GM12878 (cell line): ENCODE measurements around the gene CFAP54. TPM values are rescaled to one million over a fixed set of nuclear protein-coding genes. Genes with fewer than 3 reads are reported as not detected.

Experiments
- ATAC-seq: fragments of 200-7000 bp; cut with Tn5 transposase; 3 replicates; pipeline ENCODE4 v1.9.1; 2020; ENCODE audit warnings: mild to moderate bottlenecking, moderate library complexity
- BruUV-seq: library from RNA; stranded (reverse); fragments of 400-500 nt; replicated peaks from 2 replicates; lab custom pipeline; 2021; lab: Mats Ljungman, UMichigan
- CTCF ChIA-PET: fragments of 300-600 bp; sonication (Branson Sonifier 250); formaldehyde crosslinking; extraction: SDS; loops from one replicate; lab custom pipeline; 2021; ENCODE audit warnings: inconsistent platforms; lab: Yijun Ruan, JAX
- POLR2A ChIA-PET: fragments of 350-600 bp; formaldehyde crosslinking; extraction: SDS; loops from one replicate; lab custom pipeline; 2021; ENCODE audit warnings: inconsistent platforms; lab: Charles Lee
- RAD21 ChIA-PET: fragments of 300-600 bp; sonication (Branson Sonifier 250); formaldehyde crosslinking; loops from one replicate; lab custom pipeline; 2023; ENCODE audit warnings: antibody characterized with exemption; ENCODE audit not compliant: unreplicated experiment; lab: Charles Lee
- SMC1A ChIA-PET: fragments of 300-600 bp; sonication (Branson Sonifier 250); formaldehyde crosslinking; loops from one replicate; lab custom pipeline; 2023; ENCODE audit not compliant: unreplicated experiment, uncharacterized antibody; lab: Charles Lee
- DNase-seq: peaks from one replicate; pipeline ENCODE4 v3.0.0-alpha.2; 2011; ENCODE audit warnings: low read depth, low spot score
- FAIRE-seq: peaks from 3 replicates; lab custom pipeline; 2011; peaks lifted over from hg19 to GRCh38; lab: Jason Lieb, UNC
- H2AFZ ChIP-seq: 2 replicates; pipeline ENCODE4 v1.6.0; 2011; ENCODE audit warnings: low read depth, low read length, control low read depth; ENCODE audit not compliant: control insufficient read depth
- H3K27ac ChIP-seq: 2 replicates; pipeline ENCODE4 v1.5.1; 2011; ENCODE audit warnings: control low read depth; ENCODE audit not compliant: control insufficient read depth, insufficient read depth
- H3K27me3 ChIP-seq, 2 experiments: replicated peaks in 1 of 2; 2 replicates each; pipeline versions ENCODE4 v1.6.0 to v1.6.1; 2011; ENCODE audit warnings: low read length in 1 of 2; ENCODE audit not compliant: control insufficient read depth in 2 of 2, insufficient read depth in 2 of 2
- H3K36me3 ChIP-seq, 2 experiments: 2 replicates each; pipeline ENCODE4 v1.5.1; 2011; ENCODE audit warnings: low read length in 1 of 2; ENCODE audit not compliant: control insufficient read depth in 2 of 2, insufficient read depth in 2 of 2
- H3K4me1 ChIP-seq: 2 replicates; pipeline ENCODE4 v1.6.1; 2011; ENCODE audit warnings: mild to moderate bottlenecking, low read length, moderate library complexity, mixed read lengths; ENCODE audit not compliant: control insufficient read depth, insufficient read depth
- H3K4me2 ChIP-seq: 2 replicates; pipeline ENCODE4 v1.6.0; 2011; ENCODE audit warnings: control low read depth; ENCODE audit not compliant: control insufficient read depth, insufficient read depth
- H3K4me3 ChIP-seq: fragments of 200-600 bp; sonication (generic); 2 replicates; pipeline ENCODE4 v1.5.1; 2016
- H3K79me2 ChIP-seq: 2 replicates; pipeline ENCODE4 v1.6.0; 2011; ENCODE audit warnings: low read length; ENCODE audit not compliant: control insufficient read depth, insufficient read depth
- H3K9ac ChIP-seq: 2 replicates; pipeline ENCODE4 v1.8.0; 2011; ENCODE audit warnings: low read length, control low read depth, mixed read lengths; ENCODE audit not compliant: control insufficient read depth, insufficient read depth
- H3K9me3 ChIP-seq: replicated peaks from 3 replicates; pipeline ENCODE4 v1.5.1; 2011; ENCODE audit warnings: mild to moderate bottlenecking, low read length; ENCODE audit not compliant: control insufficient read depth, insufficient read depth
- H4K20me1 ChIP-seq: 2 replicates; pipeline ENCODE4 v1.6.0; 2011; ENCODE audit not compliant: control insufficient read depth, insufficient read depth
- FOS ChIP-seq: IDR thresholded peaks from 3 replicates; pipeline ENCODE4 v1.6.1; 2011; ENCODE audit warnings: borderline replicate concordance; ENCODE audit not compliant: insufficient read length; ENCODE audit errors: extremely low read depth
- HCFC1 ChIP-seq: fragments of 150-350 bp; IDR thresholded peaks from 2 replicates; pipeline ENCODE4 v1.6.1; 2014; ENCODE audit warnings: low read length
- SREBF2 ChIP-seq: IDR thresholded peaks from 2 replicates; pipeline ENCODE4 v1.6.1; 2012; ENCODE audit warnings: mild to moderate bottlenecking, low read length
- TCF12 ChIP-seq: IDR thresholded peaks from 2 replicates; pipeline ENCODE4 v1.6.1; 2011; ENCODE audit warnings: low read depth, mild to moderate bottlenecking, low read length
- TCF7 ChIP-seq: IDR thresholded peaks from 2 replicates; pipeline ENCODE4 v1.6.1; 2014; ENCODE audit warnings: antibody characterized with exemption, borderline replicate concordance
- whole genome bisulfite sequencing: methylation state at CpG from one replicate; pipeline ENCODE4 v1.1.6; 2016; ENCODE audit warnings: low lambda C conversion rate; ENCODE audit not compliant: insufficient replicate concordance, insufficient coverage; ENCODE audit errors: missing lambda C conversion rate; 5-methylcytosine and 5-hydroxymethylcytosine counted together
- in situ Hi-C: fragments of 300-500 bp; cut with MboI; formaldehyde crosslinking; loops from 9 replicates; pipeline ENCODE4 v1.14.3; 2018; ENCODE audit warnings: mixed read lengths
- intact Hi-C: fragments of 100-400 bp; cut with micrococcal nuclease; formaldehyde crosslinking; loops from one replicate; pipeline ENCODE4 v1.14.2; 2022; ENCODE audit not compliant: unreplicated experiment
- polyA plus RNA-seq, 11 experiments: library from polyadenylated mRNA; depleted of rRNA in 4 of 11; unstranded in 6 of 11; stranded (reverse) in 5 of 11; fragments of >200 nt; fragmentation: Nextera tagmentation in 4 of 11; fragmentation: Illumina TruSeq in 1 of 11; extraction: Ambion mirVana in 4 of 11; extraction: Trizol in 1 of 11; gene quantifications; 1 replicate in 1 of 11; 2 replicates in 10 of 11; pipeline versions ENCODE4 v1.2.1 to v1.2.3, GENCODE V29; 2011 to 2016; ENCODE audit warnings: inconsistent platforms in 2 of 11, missing spikeins in 2 of 11, low read depth in 1 of 11
- total RNA-seq, 4 experiments: library from RNA; depleted of rRNA in 3 of 4; stranded (reverse); fragments of >200 nt in 3 of 4; fragmentation: Illumina TruSeq in 1 of 4; extraction: Trizol in 1 of 4; gene quantifications; 2 replicates each; pipeline versions ENCODE4 v1.2.1 to v1.2.3, GENCODE V29; 2013 to 2021
- TF ChIP-seq, protein P1 (sequence below): IDR thresholded peaks from 2 replicates; pipeline ENCODE4 v1.6.1; 2012; ENCODE audit warnings: improper control_type of control experiment, low read depth, low read length; ENCODE audit not compliant: insufficient replicate concordance

CFAP54 gene
- total and polyA plus RNA-seq, 10 of the 15 experiments (the other 5 are each of a cell fraction or from before 2014, with no cell fraction given), result 0.19 to 1.5 (median 0.56) TPM

DNA sequence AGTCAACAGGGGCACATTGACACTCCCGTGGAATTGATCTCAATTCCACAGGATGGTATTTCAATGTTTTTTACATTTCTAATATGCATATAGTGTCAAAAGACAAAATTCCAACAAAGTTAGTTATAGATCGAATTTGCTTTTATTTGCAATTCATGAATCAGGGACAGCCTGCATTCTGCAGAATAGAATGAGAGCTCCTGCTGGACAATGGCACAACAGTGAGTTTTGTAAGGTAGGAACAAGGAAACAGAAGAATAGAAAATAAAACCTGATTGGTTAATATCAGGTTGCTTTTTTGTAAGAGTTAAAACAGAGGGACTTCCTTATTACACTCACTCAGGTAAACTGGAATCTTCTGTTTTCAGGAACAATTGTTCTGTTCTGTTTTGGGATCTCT is 384.8 kb downstream of the CFAP54 start:
- ChIA-PET RAD21 (no interaction called here), CTCF (no interaction called here), POLR2A (no interaction called here), SMC1A (interaction anchor here (1.2 kb wide), 2 partner anchors 252 to 294 kb away, joined by 3 to 4 read pairs; no protein-coding TSS in a partner anchor)
- no peak overlapping the region for H2AFZ ChIP-seq
- intact Hi-C loops (no loop called here), in situ Hi-C loops (no loop called here)
- no peaks in the 10 kb centered on the region for H3K27me3 ChIP-seq
- H3K79me2 ChIP-seq, result no peaks in the 10 kb centered on the region
- H3K4me3 ChIP-seq, result no peak overlapping the region
- H3K36me3 ChIP-seq, result no peaks in the 10 kb centered on the region
- TF ChIP-seq, protein P1, sequence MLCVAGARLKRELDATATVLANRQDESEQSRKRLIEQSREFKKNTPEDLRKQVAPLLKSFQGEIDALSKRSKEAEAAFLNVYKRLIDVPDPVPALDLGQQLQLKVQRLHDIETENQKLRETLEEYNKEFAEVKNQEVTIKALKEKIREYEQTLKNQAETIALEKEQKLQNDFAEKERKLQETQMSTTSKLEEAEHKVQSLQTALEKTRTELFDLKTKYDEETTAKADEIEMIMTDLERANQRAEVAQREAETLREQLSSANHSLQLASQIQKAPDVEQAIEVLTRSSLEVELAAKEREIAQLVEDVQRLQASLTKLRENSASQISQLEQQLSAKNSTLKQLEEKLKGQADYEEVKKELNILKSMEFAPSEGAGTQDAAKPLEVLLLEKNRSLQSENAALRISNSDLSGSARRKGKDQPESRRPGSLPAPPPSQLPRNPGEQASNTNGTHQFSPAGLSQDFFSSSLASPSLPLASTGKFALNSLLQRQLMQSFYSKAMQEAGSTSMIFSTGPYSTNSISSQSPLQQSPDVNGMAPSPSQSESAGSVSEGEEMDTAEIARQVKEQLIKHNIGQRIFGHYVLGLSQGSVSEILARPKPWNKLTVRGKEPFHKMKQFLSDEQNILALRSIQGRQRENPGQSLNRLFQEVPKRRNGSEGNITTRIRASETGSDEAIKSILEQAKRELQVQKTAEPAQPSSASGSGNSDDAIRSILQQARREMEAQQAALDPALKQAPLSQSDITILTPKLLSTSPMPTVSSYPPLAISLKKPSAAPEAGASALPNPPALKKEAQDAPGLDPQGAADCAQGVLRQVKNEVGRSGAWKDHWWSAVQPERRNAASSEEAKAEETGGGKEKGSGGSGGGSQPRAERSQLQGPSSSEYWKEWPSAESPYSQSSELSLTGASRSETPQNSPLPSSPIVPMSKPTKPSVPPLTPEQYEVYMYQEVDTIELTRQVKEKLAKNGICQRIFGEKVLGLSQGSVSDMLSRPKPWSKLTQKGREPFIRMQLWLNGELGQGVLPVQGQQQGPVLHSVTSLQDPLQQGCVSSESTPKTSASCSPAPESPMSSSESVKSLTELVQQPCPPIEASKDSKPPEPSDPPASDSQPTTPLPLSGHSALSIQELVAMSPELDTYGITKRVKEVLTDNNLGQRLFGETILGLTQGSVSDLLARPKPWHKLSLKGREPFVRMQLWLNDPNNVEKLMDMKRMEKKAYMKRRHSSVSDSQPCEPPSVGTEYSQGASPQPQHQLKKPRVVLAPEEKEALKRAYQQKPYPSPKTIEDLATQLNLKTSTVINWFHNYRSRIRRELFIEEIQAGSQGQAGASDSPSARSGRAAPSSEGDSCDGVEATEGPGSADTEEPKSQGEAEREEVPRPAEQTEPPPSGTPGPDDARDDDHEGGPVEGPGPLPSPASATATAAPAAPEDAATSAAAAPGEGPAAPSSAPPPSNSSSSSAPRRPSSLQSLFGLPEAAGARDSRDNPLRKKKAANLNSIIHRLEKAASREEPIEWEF, result no peak
- TF ChIP-seq TCF7 (no peak), HCFC1 (no peak), SREBF2 (no peak), TCF12 (no peak), FOS (no peak)
- no peaks in the 10 kb centered on the region for H3K4me1 ChIP-seq
- no peaks in the 10 kb centered on the region for H3K9me3 ChIP-seq
- FAIRE-seq (no peak), ATAC-seq (no peak), DNase-seq (no peak)
- 24% methylated on average over 2 of the region's 2 CpGs for WGBS
- no peaks in the 10 kb centered on the region for H4K20me1 ChIP-seq
- BruUV-seq, result no TSS peak
- H3K9ac ChIP-seq, result no peak overlapping the region
- H3K27ac ChIP-seq, result no peak overlapping the region
- no peak overlapping the region for H3K4me2 ChIP-seq
